Mesenchymal stem cell (in vitro differentiated cells and primary cell): ENCODE measurements around the gene SLCO3A1.

ENCODE experiments used
- DNase-seq: peaks from one replicate; pipeline ENCODE4 v3.0.0-alpha.2; 2013
- H2AFZ ChIP-seq: one replicate; pipeline ENCODE4 v1.6.1; 2013; ENCODE audit warnings: low read depth, mild to moderate bottlenecking, control low read depth, inconsistent platforms, low read length, moderate library complexity
- H2AK5ac ChIP-seq: 2 replicates; pipeline ENCODE4 v1.6.1; 2013; ENCODE audit warnings: low read length, moderate library complexity, mild to moderate bottlenecking, inconsistent platforms; ENCODE audit not compliant: severe bottlenecking
- H2BK120ac ChIP-seq: one replicate; pipeline ENCODE4 v1.6.1; 2013; ENCODE audit warnings: low read depth, mild to moderate bottlenecking, inconsistent platforms, low read length, moderate library complexity
- H2BK12ac ChIP-seq, 2 experiments: one replicate each; pipeline ENCODE4 v1.6.1; 2013; ENCODE audit warnings: inconsistent platforms in 2 of 2, low read length in 2 of 2, mild to moderate bottlenecking in 2 of 2, moderate library complexity in 2 of 2, control low read depth in 1 of 2
- H2BK15ac ChIP-seq: one replicate; pipeline ENCODE4 v1.6.1; 2013; ENCODE audit warnings: mild to moderate bottlenecking, low read depth, inconsistent platforms; ENCODE audit not compliant: poor library complexity, severe bottlenecking
- H2BK5ac ChIP-seq: 2 replicates; pipeline ENCODE4 v1.6.1; 2013; ENCODE audit warnings: low read depth, mild to moderate bottlenecking, low read length, control low read depth, inconsistent platforms; ENCODE audit not compliant: poor library complexity, severe bottlenecking
- H3K14ac ChIP-seq, 2 experiments: one replicate each; pipeline ENCODE4 v1.6.1; 2013; ENCODE audit warnings: inconsistent platforms in 2 of 2, low read length in 2 of 2, control low read depth in 1 of 2, mild to moderate bottlenecking in 1 of 2, moderate library complexity in 1 of 2
- H3K18ac ChIP-seq, 2 experiments: one replicate each; pipeline ENCODE4 v1.6.1; 2013; ENCODE audit warnings: inconsistent platforms in 2 of 2, low read length in 2 of 2, control low read depth in 1 of 2, low read depth in 1 of 2, mild to moderate bottlenecking in 1 of 2
- H3K23ac ChIP-seq, 2 experiments: one replicate each; pipeline ENCODE4 v1.6.1; 2013; ENCODE audit warnings: inconsistent platforms in 2 of 2, low read length in 2 of 2, mild to moderate bottlenecking in 2 of 2, moderate library complexity in 2 of 2, control low read depth in 1 of 2
- H3K27ac ChIP-seq: 2 replicates; pipeline ENCODE4 v1.5.1; 2013; ENCODE audit warnings: mild to moderate bottlenecking, moderate library complexity, low read length, control low read depth, inconsistent platforms; ENCODE audit not compliant: poor library complexity, severe bottlenecking
- H3K27me3 ChIP-seq, 2 experiments: 2 replicates each; pipeline versions ENCODE4 v1.6.1 to v1.7.0; 2013; ENCODE audit warnings: low read length in 2 of 2, mild to moderate bottlenecking in 2 of 2, moderate library complexity in 2 of 2, control low read depth in 1 of 2, inconsistent platforms in 1 of 2; ENCODE audit not compliant: control insufficient read depth in 1 of 2, insufficient read depth in 1 of 2
- H3K36me3 ChIP-seq, 2 experiments: 2 replicates each; pipeline versions ENCODE4 v1.6.1 to v1.7.0; 2013; ENCODE audit warnings: low read length in 2 of 2, control low read depth in 1 of 2, inconsistent platforms in 1 of 2, low read depth in 1 of 2, mild to moderate bottlenecking in 1 of 2; ENCODE audit not compliant: insufficient read depth in 2 of 2, control insufficient read depth in 1 of 2
- H3K4ac ChIP-seq, 2 experiments: one replicate each; pipeline ENCODE4 v1.6.1; 2013; ENCODE audit warnings: inconsistent platforms in 2 of 2, low read length in 2 of 2, mild to moderate bottlenecking in 2 of 2, moderate library complexity in 2 of 2, control low read depth in 1 of 2, low read depth in 1 of 2
- H3K4me1 ChIP-seq: 2 replicates; pipeline ENCODE4 v1.6.1; 2013; ENCODE audit warnings: low read depth, low read length, control low read depth; ENCODE audit not compliant: control insufficient read depth, insufficient read depth
- H3K4me2 ChIP-seq: 2 replicates; pipeline ENCODE4 v1.6.1; 2013; ENCODE audit warnings: low read length, mild to moderate bottlenecking, inconsistent platforms; ENCODE audit not compliant: poor library complexity, severe bottlenecking
- H3K4me3 ChIP-seq, 2 experiments: 2 replicates each; pipeline versions ENCODE4 v1.5.1 to v1.7.0; 2013; ENCODE audit warnings: low read length in 2 of 2, mild to moderate bottlenecking in 2 of 2, control low read depth in 1 of 2, low read depth in 1 of 2; ENCODE audit not compliant: insufficient read depth in 1 of 2
- H3K79me1 ChIP-seq: replicated peaks from 2 replicates; pipeline ENCODE4 v1.6.1; 2013; ENCODE audit warnings: mild to moderate bottlenecking, control low read depth, low read length, inconsistent platforms; ENCODE audit not compliant: poor library complexity, severe bottlenecking
- H3K9ac ChIP-seq: 2 replicates; pipeline ENCODE4 v1.7.0; 2013; ENCODE audit warnings: mild to moderate bottlenecking, low read length, moderate library complexity
- H3K9me3 ChIP-seq: 2 replicates; pipeline ENCODE4 v1.7.0; 2013; ENCODE audit warnings: mild to moderate bottlenecking, low read length; ENCODE audit not compliant: control insufficient read depth
- H4K8ac ChIP-seq: one replicate; pipeline ENCODE4 v1.6.1; 2013; ENCODE audit warnings: inconsistent platforms, mild to moderate bottlenecking, low read length, moderate library complexity
- H4K91ac ChIP-seq: one replicate; pipeline ENCODE4 v1.6.1; 2013; ENCODE audit warnings: mild to moderate bottlenecking, low read length, inconsistent platforms
- WGBS: methylation state at CpG from one replicate; pipeline ENCODE4 v1.1.7; 2013; ENCODE audit warnings: mixed read lengths; 5-methylcytosine and 5-hydroxymethylcytosine counted together

The SLCO3A1 gene

GRCh38 chr15:91895051-91895450 lies 41.5 kb downstream of the SLCO3A1 start:
- no peak overlapping the region for H3K18ac ChIP-seq
- H3K4me2 ChIP-seq: no peak overlapping the region
- H3K4ac ChIP-seq: no peak overlapping the region
- H3K14ac ChIP-seq: no peak overlapping the region
- H2AFZ ChIP-seq: no peak overlapping the region
- no peaks in the 10 kb centered on the region for H3K27me3 ChIP-seq
- WGBS: 57% methylated on average over 1 of the region's 1 CpG
- peaks cover 2% of the 10 kb centered on the region for H3K4me1 ChIP-seq
- H3K36me3 ChIP-seq: no peaks in the 10 kb centered on the region
- H3K27ac ChIP-seq: no peak overlapping the region
- no peak overlapping the region for H2BK5ac ChIP-seq
- DNase-seq: no peak
- no peak overlapping the region for H2AK5ac ChIP-seq
- no peaks in the 10 kb centered on the region for H3K9me3 ChIP-seq
- no peak overlapping the region for H4K91ac ChIP-seq
- H2BK15ac ChIP-seq: no peak overlapping the region
- no peak overlapping the region for H3K9ac ChIP-seq
- H2BK120ac ChIP-seq: no peak overlapping the region
- no peak overlapping the region for H3K4me3 ChIP-seq
- H3K79me1 ChIP-seq: no peaks in the 10 kb centered on the region
- no peak overlapping the region for H4K8ac ChIP-seq
- no peak overlapping the region for H2BK12ac ChIP-seq
- no peak overlapping the region for H3K23ac ChIP-seq

- H2BK5ac ChIP-seq: no peak overlapping the region
- peaks cover 3% of the 10 kb centered on the region for H3K9me3 ChIP-seq
Measured at GRCh38 chr15:91896341-91897055, 43.0 kb downstream of the SLCO3A1 start.

GRCh38 chr15:91897585-91898372 lies 44.3 kb downstream of the SLCO3A1 start:
- Histone ChIP-seq H3K23ac (peak overlapping the region in 1 of 2 experiments; percentile 57), H2BK5ac (no peak overlapping the region), H3K27ac (no peak overlapping the region), H3K4me3 (no peak overlapping the region), H3K14ac (no peak overlapping the region), H3K4me2 (no peak overlapping the region), H4K91ac (no peak overlapping the region), H3K9me3 (peaks cover 14% of the 10 kb centered on the region), H2BK120ac (no peak overlapping the region), H3K18ac (no peak overlapping the region), H4K8ac (no peak overlapping the region), H2BK12ac (no peak overlapping the region), H3K4ac (no peak overlapping the region), H2AFZ (no peak overlapping the region), H3K79me1 (no peaks in the 10 kb centered on the region), H2AK5ac (no peak overlapping the region), H2BK15ac (no peak overlapping the region), H3K27me3 (no peaks in the 10 kb centered on the region), H3K36me3 (no peaks in the 10 kb centered on the region), H3K4me1 (no peaks in the 10 kb centered on the region), H3K9ac (no peak overlapping the region)
- DNase-seq: no peak
- WGBS: 71% methylated on average over 14 of the region's 14 CpGs

More at GRCh38 chr15:91896341-91897055, 43.0 kb downstream of the SLCO3A1 start:
- Histone ChIP-seq H3K4me1 (no peaks in the 10 kb centered on the region), H2BK15ac (no peak overlapping the region), H3K4me2 (no peak overlapping the region), H4K8ac (no peak overlapping the region), H3K4me3 (no peak overlapping the region), H3K9ac (no peak overlapping the region), H3K27me3 (no peaks in the 10 kb centered on the region), H3K36me3 (no peaks in the 10 kb centered on the region), H3K27ac (no peak overlapping the region), H3K14ac (no peak overlapping the region), H2AK5ac (no peak overlapping the region), H2AFZ (no peak overlapping the region), H3K23ac (no peak overlapping the region), H2BK120ac (no peak overlapping the region), H3K79me1 (no peaks in the 10 kb centered on the region), H3K4ac (no peak overlapping the region), H2BK12ac (no peak overlapping the region), H3K18ac (no peak overlapping the region), H4K91ac (no peak overlapping the region)
- WGBS: 69% methylated on average over 5 of the region's 5 CpGs
- no peak for DNase-seq

- Histone ChIP-seq H2BK120ac (no peak overlapping the region), H3K4ac (no peak overlapping the region), H2AFZ (no peak overlapping the region), H3K23ac (no peak overlapping the region), H3K27me3 (no peaks in the 10 kb centered on the region), H3K9me3 (peaks cover 14% of the 10 kb centered on the region), H4K91ac (no peak overlapping the region), H2AK5ac (no peak overlapping the region), H3K4me1 (no peaks in the 10 kb centered on the region), H2BK15ac (no peak overlapping the region), H3K79me1 (no peaks in the 10 kb centered on the region), H3K27ac (no peak overlapping the region), H4K8ac (no peak overlapping the region), H2BK12ac (no peak overlapping the region), H3K18ac (no peak overlapping the region), H3K4me3 (no peak overlapping the region), H3K36me3 (no peaks in the 10 kb centered on the region), H2BK5ac (no peak overlapping the region), H3K9ac (no peak overlapping the region), H3K4me2 (no peak overlapping the region), H3K14ac (no peak overlapping the region)
- no peak for DNase-seq
- 96% methylated on average over 3 of the region's 3 CpGs for WGBS
Measured at GRCh38 chr15:91898843-91899242, 45.3 kb downstream of the SLCO3A1 start.
